Stimulated activated CD4-positive, alpha-beta T cell treated with anti-CD3 and anti-CD28 coated beads, Interleukin-15, amount 100 ng/mL, for 1 hour (primary cell): ENCODE results near the gene ZNF24.

Experiments
- DNase-seq, 2 donors: peaks; one replicate each; pipeline ENCODE4 v3.0.0-alpha.2; 2020; ENCODE audit warnings: low read depth in 1 of 2, low spot score in 1 of 2

Gene ZNF24

GRCh38 chr18:35355140-35355618, 11.0 kb upstream of the ZNF24 start:
- DNase-seq, result peak; percentile 26 to 32

GRCh38 chr18:35352778-35353177, 8.6 kb upstream of the ZNF24 start:
- no peak for DNase-seq

GRCh38 chr18:35352283-35352682, 8.1 kb upstream of the ZNF24 start:
- no peak for DNase-seq

GRCh38 chr18:35348001-35348400, 3.8 kb upstream of the ZNF24 start:
- no peak for DNase-seq

- DNase-seq, result no peak
Observed at GRCh38 chr18:35345950-35346349, 1.7 kb upstream of the ZNF24 start.

- DNase-seq, result no peak
Observed at GRCh38 chr18:35345460-35345921, 1.3 kb upstream of the ZNF24 start.

- no peak for DNase-seq
Observed at GRCh38 chr18:35344736-35345459, 678 bp upstream of the ZNF24 start.

- no peak for DNase-seq
Observed at GRCh38 chr18:35343488-35343935, 708 bp downstream of the ZNF24 start.

GRCh38 chr18:35337286-35337685, 6.9 kb downstream of the ZNF24 start:
- no peak for DNase-seq

GRCh38 chr18:35335866-35336265, 8.4 kb downstream of the ZNF24 start:
- DNase-seq, result no peak

- DNase-seq, result no peak
Observed at GRCh38 chr18:35334821-35335220, 9.4 kb downstream of the ZNF24 start.

GRCh38 chr18:35334212-35334611, 10.0 kb downstream of the ZNF24 start:
- DNase-seq, result no peak

- DNase-seq, result no peak
Observed at GRCh38 chr18:35331367-35332087, 12.7 kb downstream of the ZNF24 start.

GRCh38 chr18:35328868-35329267, 15.4 kb downstream of the ZNF24 start:
- DNase-seq, result no peak

GRCh38 chr18:35326695-35327387, 17.4 kb downstream of the ZNF24 start:
- DNase-seq, result no peak

GRCh38 chr18:35324926-35325655, 19.1 kb downstream of the ZNF24 start:
- DNase-seq, result no peak

GRCh38 chr18:35322486-35323458, 21.4 kb downstream of the ZNF24 start:
- DNase-seq, result no peak

GRCh38 chr18:35311496-35311895, 32.7 kb downstream of the ZNF24 start:
- DNase-seq, result no peak

- DNase-seq, result no peak
Observed at GRCh38 chr18:35306588-35307250, 37.5 kb downstream of the ZNF24 start.
